Measurements from ENCODE around the gene CACUL1. TPM values are rescaled to one million over a fixed set of nuclear protein-coding genes. Genes with fewer than 3 reads are reported as not detected.
"Not testable (repeated sequence)": the region's sequence is repeated elsewhere in the genome, so short reads cannot be mapped to it uniquely, and the experiment has no call there.

CACUL1 gene
- total RNA-seq, 2 experiments from 2014 or later = 27.5 to 27.6 TPM

DNA sequence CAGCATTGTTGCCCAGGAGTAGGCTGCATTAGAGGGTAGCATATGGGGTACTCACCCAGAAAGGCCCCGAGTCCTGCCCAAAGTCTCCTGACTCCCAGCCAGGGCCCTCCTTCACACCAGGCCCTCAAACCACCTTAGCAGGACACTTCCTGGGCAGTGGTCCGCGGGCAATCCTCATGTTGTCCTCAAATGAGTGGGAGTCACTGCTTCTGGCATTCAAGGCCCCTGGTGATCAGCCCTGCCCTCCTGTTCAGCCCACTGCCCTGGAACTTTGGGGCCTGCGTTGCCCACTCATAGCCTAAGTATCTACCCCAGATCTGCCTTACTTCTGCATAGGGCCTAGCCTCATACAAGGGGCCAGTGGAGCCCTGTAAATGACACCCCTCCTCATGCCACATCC is 88.4 kb downstream of the CACUL1 start:
- ChIA-PET POLR2A (no interaction called here), CTCF (no interaction called here)
- Mint-ChIP-seq H3K4me3 (no peak overlapping the region), H3K27ac (no peak overlapping the region), H3K9me3 (peaks cover 6% of the 10 kb centered on the region), H3K36me3 (ENCODE audit: low read depth) (peaks cover 9% of the 10 kb centered on the region), H3K27me3 (no peaks in the 10 kb centered on the region), H3K4me1 (peaks cover 41% of the 10 kb centered on the region)
- no peak for DNase-seq

DNA sequence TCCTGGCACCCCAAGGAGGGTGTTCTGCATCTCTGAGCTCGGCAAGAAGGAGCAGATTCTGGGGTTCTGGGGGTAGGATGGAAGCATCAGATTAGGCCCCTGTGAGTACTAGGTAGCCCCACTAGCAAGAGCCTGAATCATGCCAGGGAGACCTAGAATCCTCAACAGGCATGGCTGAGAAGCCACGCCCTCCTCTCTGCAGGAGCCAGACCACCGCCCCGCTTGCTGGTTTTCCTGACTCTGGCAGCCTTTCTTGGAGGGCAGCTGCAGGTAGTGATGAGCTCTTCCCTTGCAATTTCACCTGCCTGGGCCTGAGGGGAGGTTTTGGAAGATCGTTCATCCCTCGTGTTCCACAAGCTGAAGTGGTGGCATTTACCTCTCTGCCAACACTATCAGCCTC is 90.4 kb downstream of the CACUL1 start:
- Mint-ChIP-seq H3K9me3 (peaks cover 12% of the 10 kb centered on the region), H3K4me3 (no peak overlapping the region), H3K36me3 (ENCODE audit: low read depth) (peaks cover 16% of the 10 kb centered on the region), H3K4me1 (peaks cover 45% of the 10 kb centered on the region), H3K27me3 (no peaks in the 10 kb centered on the region), H3K27ac (no peak overlapping the region)
- ChIA-PET CTCF (interaction anchor here (1.3 kb wide), 1 partner anchor 9 kb away, joined by 3 read pairs; no protein-coding TSS in a partner anchor), POLR2A (no interaction called here)
- no peak for DNase-seq

DNA sequence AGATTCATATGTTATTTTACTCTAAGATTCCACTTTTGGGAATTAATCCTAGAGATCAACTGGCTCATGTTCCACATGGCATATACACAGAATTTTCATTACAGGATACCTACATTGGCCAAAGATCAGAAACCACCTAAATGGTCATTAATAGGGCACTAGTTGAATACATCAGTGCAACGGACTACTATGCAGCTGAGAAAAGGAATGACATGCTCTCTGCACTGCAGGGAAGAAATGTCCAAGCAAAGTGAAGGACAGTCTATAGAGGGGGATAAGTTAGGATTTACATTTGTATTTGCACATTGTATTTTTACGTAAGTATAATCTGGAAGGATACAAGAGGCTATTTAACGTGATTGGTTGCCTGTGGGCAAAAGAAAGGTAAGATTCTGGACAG is 91.6 kb downstream of the CACUL1 start:
- DNase-seq = no peak
- Mint-ChIP-seq H3K36me3 (ENCODE audit: low read depth) (peaks cover 16% of the 10 kb centered on the region), H3K27ac (no peak overlapping the region), H3K4me3 (no peak overlapping the region), H3K27me3 (no peaks in the 10 kb centered on the region), H3K9me3 (peaks cover 12% of the 10 kb centered on the region), H3K4me1 (peaks cover 51% of the 10 kb centered on the region)
- ChIA-PET POLR2A (no interaction called here), CTCF (no interaction called here)

DNA sequence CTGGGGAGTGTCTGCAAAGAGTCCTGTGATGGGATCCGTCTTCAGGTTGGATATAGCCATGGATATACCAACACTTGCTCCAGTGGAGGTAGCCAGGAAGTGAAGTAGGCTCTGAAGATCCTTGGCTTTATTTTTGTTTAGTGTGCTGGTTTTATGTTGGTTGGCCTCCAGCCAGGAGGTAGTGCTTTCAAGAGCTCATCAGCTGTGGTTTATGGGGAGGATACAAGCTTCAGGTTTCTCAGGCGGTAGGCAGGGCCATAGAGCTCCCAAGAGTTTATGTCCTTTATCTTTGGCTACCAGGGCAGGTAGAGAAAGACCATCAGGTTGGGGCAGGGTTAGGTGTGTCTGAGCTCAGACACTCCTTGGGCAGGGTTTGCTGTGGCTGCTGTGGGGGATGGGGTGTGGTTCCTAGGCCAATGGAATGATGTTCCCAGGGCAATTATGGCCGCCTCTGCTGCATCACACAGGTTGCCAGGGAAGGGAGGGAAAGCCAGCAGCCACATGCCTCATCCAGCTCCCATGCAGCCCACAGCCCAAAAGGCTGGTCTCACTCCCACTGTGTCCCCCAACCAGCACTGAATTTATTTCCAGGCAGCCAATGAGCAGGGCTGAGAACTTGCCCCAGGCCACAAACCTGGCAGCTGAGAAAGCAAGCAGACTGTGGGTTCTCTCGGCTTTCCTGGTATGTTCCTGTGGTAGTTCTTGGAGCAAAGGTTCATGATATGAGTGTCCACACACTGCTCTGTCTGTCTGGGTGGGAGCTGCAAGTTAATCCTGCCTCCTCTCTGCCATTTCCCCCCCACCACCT is 92.3 kb downstream of the CACUL1 start:
- Mint-ChIP-seq H3K27me3 (no peaks in the 10 kb centered on the region), H3K4me3 (no peak overlapping the region), H3K27ac (no peak overlapping the region), H3K4me1 (peaks cover 59% of the 10 kb centered on the region), H3K36me3 (ENCODE audit: low read depth) (peaks cover 22% of the 10 kb centered on the region), H3K9me3 (peaks cover 16% of the 10 kb centered on the region)
- peak; percentile 40 for DNase-seq
- CTCF ChIA-PET = no interaction called here
- POLR2A ChIA-PET = no interaction called here

DNA sequence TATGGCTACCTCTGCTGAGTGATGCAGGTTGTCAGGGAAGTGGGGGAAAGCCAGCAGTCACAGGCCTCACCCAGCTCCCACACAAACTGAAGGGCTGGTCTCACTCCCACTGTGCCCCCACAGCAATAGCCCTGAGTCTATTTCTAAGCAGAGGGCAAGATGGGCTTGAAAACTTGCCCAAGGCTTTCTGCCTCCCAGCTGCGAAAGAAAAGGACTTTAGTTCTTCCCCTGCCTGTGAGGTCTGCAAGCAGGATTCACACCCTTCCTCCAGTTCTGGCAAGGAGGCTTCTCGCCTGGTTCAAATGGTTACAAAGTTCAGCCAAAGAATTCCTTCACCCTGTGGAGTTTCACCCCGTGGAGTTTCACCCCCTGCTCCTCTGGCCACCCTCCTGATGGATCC is 96.0 kb downstream of the CACUL1 start:
- DNase-seq = no peak
- Mint-ChIP-seq H3K4me1 (peaks cover 79% of the 10 kb centered on the region), H3K36me3 (ENCODE audit: low read depth) (peaks cover 28% of the 10 kb centered on the region), H3K27ac (no peak overlapping the region), H3K4me3 (no peak overlapping the region), H3K27me3 (peaks cover 15% of the 10 kb centered on the region), H3K9me3 (peaks cover 32% of the 10 kb centered on the region)
- ChIA-PET CTCF (no interaction called here), POLR2A (no interaction called here)

DNA sequence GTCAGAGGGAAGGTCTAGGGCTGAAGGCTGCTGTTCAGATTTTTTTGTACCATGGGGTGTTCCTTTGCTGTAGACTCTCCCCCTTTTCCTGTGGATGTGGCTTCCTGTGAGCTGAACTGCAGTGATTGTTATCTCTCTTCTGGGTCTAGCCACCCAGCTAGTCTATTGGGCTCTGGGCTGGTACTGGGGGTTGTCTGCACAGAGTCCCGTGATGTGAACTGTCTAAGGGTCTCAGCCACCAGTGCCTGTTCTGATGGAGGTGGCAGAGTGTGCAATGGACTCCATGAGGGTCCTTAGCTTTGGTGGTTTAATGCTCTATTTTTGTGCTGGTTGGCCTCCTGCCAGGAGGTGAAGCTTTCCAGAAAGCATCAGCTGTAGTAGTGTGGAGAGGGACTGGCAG is 96.6 kb downstream of the CACUL1 start:
- Mint-ChIP-seq H3K36me3 (ENCODE audit: low read depth) (peaks cover 28% of the 10 kb centered on the region), H3K27ac (peak overlapping the region; percentile 67), H3K4me3 (peak overlapping the region; percentile 26), H3K27me3 (peaks cover 15% of the 10 kb centered on the region), H3K9me3 (peaks cover 34% of the 10 kb centered on the region), H3K4me1 (peaks cover 74% of the 10 kb centered on the region)
- peak; percentile 59 for DNase-seq
- POLR2A ChIA-PET, CTCF ChIA-PET: not testable (repeated sequence)

DNA sequence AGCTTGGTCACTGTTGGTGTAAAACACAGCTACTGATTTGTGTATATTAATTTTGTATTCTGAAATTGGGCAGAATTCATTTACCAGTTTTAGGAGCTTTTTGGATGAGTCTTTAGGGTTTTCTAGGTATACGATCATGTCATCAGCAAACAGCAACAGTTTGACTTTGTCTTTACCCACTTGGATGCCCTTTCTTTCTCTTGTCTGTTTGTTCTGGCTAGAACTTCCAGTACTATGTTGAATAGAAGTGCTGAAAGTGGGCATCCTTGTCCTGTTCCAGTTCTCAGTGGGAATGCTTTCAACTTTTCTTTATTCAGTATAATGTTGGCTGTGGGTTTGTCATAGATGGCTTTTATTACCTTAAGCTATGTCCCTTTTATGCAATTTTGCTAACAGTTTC is 109.5 kb downstream of the CACUL1 start:
- CTCF ChIA-PET = interaction anchor here (0.6 kb wide), 1 partner anchor 101 kb away, joined by 3 read pairs; no protein-coding TSS in a partner anchor
- POLR2A ChIA-PET = not testable (repeated sequence)

DNA sequence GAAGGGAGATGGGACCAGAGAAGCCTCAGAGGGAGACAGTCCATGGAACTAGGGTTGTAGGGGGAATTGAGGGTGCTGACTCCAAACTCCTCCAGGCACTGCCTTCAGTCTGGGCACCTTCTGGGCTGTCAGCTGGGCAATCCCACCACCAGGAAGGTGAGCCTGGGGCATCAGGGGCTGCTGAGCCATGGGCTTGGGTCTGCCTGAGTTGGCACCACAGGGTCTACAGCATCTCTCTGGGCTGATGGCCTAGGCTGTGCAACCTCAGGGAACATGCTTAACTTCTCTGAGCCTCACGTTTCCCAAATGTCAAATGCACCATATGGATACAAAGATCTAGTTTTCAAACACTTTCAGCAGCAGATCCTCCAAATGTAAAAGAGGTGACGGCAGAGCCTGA is 112.5 kb downstream of the CACUL1 start:
- Mint-ChIP-seq H3K27me3 (peaks cover 4% of the 10 kb centered on the region), H3K27ac (no peak overlapping the region), H3K4me3 (no peak overlapping the region), H3K36me3 (ENCODE audit: low read depth) (no peaks in the 10 kb centered on the region), H3K4me1 (peaks cover 2% of the 10 kb centered on the region), H3K9me3 (peaks cover 12% of the 10 kb centered on the region)
- no peak for DNase-seq
- ChIA-PET CTCF (no interaction called here), POLR2A (no interaction called here)

More for the DNA sequence above, 109.5 kb downstream of the CACUL1 start:
- H3K27me3 Mint-ChIP-seq = peaks cover 25% of the 10 kb centered on the region
- H3K36me3 Mint-ChIP-seq (ENCODE audit: low read depth); DNase-seq; H3K9me3 Mint-ChIP-seq; H3K4me3 Mint-ChIP-seq; H3K27ac Mint-ChIP-seq; H3K4me1 Mint-ChIP-seq: not testable (repeated sequence)

DNA sequence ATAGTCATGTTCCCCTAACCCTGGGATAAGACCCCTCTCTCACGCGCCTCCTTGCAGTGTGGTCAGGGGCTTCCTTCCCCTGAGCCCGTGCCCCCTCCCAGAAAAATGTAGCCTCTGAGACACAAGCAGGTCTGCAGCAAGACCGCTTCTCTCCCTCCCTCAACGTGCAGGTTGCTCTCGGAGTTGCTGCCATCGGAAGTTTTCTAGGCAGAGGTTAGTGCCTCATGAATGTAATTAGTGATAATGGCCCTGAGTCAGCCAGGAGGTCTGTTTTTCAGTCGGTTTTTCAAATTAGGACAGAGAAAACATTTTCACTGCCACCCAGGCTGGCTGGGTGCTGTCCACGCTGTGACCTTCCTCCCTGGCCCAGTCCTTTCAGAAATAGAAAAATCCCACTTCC is 116.1 kb downstream of the CACUL1 start:
- no peak overlapping the region for H3K27ac Mint-ChIP-seq
- H3K9me3 Mint-ChIP-seq = peaks cover 12% of the 10 kb centered on the region
- H3K27me3 Mint-ChIP-seq = no peaks in the 10 kb centered on the region
- CTCF ChIA-PET = no interaction called here
- no peak for DNase-seq
- no peak overlapping the region for H3K4me3 Mint-ChIP-seq
- POLR2A ChIA-PET = no interaction called here
- no peaks in the 10 kb centered on the region for H3K4me1 Mint-ChIP-seq
- H3K36me3 Mint-ChIP-seq (ENCODE audit: low read depth) = no peaks in the 10 kb centered on the region

DNA sequence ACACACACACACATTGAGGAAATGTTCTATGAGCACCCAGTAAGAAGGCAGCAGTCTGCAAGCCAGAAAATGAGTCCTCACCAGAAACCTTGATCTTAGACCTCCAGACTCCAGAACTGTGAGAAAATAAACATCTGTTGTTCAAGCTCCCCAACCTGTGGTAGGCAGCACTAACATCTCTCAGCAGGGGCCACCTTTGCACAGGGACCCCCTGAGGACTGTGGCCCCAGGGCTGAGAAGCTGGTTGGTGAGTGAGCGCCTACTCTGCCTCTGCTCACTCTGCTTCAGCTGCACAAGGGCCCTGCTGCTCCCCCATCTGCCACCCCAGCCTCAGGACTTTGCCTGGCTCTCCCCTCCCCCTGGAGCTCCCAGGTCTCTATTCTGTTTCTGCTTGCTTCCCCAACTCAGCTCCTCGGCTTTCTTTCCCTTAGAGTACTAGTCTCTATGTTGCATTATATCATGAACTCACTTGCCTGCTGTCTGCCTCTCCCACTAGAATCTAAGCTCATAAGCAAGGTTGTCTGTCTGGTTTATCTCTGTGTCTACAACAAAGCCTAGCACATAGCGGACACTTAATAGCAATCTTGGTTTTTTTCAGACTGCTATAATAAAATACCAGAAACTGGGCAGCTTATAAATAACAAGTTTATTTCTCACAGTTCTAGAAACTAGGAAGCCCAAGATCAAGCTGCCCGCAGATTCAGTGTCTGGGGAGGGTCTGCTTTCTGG is 118.9 kb downstream of the CACUL1 start:
- DNase-seq = no peak
- no peak overlapping the region for H3K4me3 Mint-ChIP-seq
- no peaks in the 10 kb centered on the region for H3K27me3 Mint-ChIP-seq
- H3K36me3 Mint-ChIP-seq (ENCODE audit: low read depth) = no peaks in the 10 kb centered on the region
- H3K9me3 Mint-ChIP-seq = peaks cover 9% of the 10 kb centered on the region
- POLR2A ChIA-PET = no interaction called here
- no peaks in the 10 kb centered on the region for H3K4me1 Mint-ChIP-seq
- no peak overlapping the region for H3K27ac Mint-ChIP-seq
- CTCF ChIA-PET = interaction anchor here (1.2 kb wide), 1 partner anchor 9 kb away, joined by 5 read pairs; no protein-coding TSS in a partner anchor

DNA sequence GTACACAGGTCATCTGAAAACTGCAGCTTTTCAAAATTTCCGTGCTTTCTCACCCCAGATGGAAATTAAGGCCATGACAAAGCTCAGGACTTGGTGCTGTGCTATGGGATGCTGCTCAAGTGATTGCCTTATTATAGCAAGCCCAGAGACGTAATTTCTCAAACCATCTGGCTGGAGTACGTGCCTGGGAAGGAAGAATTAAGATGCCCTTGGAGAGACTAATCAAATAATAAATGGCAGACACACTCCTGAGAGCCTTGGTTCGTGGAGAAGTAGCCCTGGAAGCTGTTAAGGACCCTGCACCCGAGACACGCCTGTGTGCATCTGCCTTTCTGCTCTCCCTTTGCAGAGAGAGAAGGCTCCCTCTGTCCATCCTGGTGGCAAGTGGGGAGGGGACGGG is 121.0 kb downstream of the CACUL1 start:
- Mint-ChIP-seq H3K36me3 (ENCODE audit: low read depth) (no peaks in the 10 kb centered on the region), H3K4me3 (no peak overlapping the region), H3K27ac (no peak overlapping the region), H3K9me3 (no peaks in the 10 kb centered on the region), H3K4me1 (no peaks in the 10 kb centered on the region), H3K27me3 (peaks cover 5% of the 10 kb centered on the region)
- POLR2A ChIA-PET = no interaction called here
- CTCF ChIA-PET = no interaction called here
- DNase-seq = no peak

DNA sequence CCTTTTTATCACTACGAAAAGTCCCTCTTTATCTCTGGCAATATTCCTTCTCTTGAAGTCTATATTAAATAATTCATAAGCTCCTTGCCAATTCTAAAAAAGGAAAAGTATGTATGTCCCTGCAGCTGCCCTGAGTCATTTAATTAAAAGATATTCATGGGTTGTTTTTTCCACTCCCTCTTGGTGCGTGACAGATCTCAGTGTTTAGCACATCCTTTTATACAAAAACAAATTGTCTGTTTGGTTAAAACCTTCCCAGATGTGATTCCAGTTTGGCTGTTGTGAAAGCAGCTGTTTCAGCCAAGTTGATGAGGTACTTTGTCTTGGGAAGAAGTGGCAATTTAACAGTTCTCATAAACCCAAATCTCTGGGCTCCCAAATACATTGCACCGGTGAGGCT is 125.6 kb downstream of the CACUL1 start:
- no peak overlapping the region for H3K4me3 Mint-ChIP-seq
- ChIA-PET CTCF (no interaction called here), POLR2A (no interaction called here)
- no peaks in the 10 kb centered on the region for H3K9me3 Mint-ChIP-seq
- no peak for DNase-seq
- H3K4me1 Mint-ChIP-seq = no peaks in the 10 kb centered on the region
- no peak overlapping the region for H3K27ac Mint-ChIP-seq
- peaks cover 5% of the 10 kb centered on the region for H3K27me3 Mint-ChIP-seq
- no peaks in the 10 kb centered on the region for H3K36me3 Mint-ChIP-seq (ENCODE audit: low read depth)

DNA sequence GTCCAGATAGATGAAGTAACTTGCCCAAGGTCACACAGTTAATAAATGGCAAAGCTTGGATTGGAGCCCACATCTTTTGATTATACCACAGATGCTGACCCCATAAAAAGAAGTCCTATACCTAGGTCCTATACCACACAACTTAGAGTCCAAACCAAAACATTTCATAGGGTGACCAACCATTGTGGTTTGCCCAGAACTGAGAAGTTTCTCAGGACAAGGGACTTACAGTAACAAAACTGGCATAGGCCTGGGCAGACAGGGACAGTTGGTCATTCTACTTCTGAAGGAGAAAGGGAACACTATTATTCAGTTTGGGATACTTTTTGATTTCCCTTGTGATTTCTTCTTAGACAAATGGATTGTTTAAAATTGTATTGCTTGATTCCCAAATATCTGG is 126.4 kb downstream of the CACUL1 start:
- Mint-ChIP-seq H3K36me3 (ENCODE audit: low read depth) (no peaks in the 10 kb centered on the region), H3K9me3 (no peaks in the 10 kb centered on the region), H3K4me1 (no peaks in the 10 kb centered on the region), H3K27ac (no peak overlapping the region), H3K27me3 (peaks cover 5% of the 10 kb centered on the region), H3K4me3 (no peak overlapping the region)
- ChIA-PET CTCF (interaction anchor here (0.6 kb wide), 1 partner anchor 37 kb away, joined by 3 read pairs; no protein-coding TSS in a partner anchor), POLR2A (no interaction called here)
- no peak for DNase-seq
